Mesenchymal stem cell (in vitro differentiated cells and primary cell): Measurements from ENCODE around the gene FCHO1.

Source experiments
- DNase-seq: peaks from one replicate; pipeline ENCODE4 v3.0.0-alpha.2; 2013
- H2AFZ ChIP-seq: one replicate; pipeline ENCODE4 v1.6.1; 2013; ENCODE audit warnings: low read depth, mild to moderate bottlenecking, control low read depth, inconsistent platforms, low read length, moderate library complexity
- H2AK5ac ChIP-seq: 2 replicates; pipeline ENCODE4 v1.6.1; 2013; ENCODE audit warnings: low read length, moderate library complexity, mild to moderate bottlenecking, inconsistent platforms; ENCODE audit not compliant: severe bottlenecking
- H2BK120ac ChIP-seq: one replicate; pipeline ENCODE4 v1.6.1; 2013; ENCODE audit warnings: low read depth, mild to moderate bottlenecking, inconsistent platforms, low read length, moderate library complexity
- H2BK12ac ChIP-seq, 2 experiments: one replicate each; pipeline ENCODE4 v1.6.1; 2013; ENCODE audit warnings: inconsistent platforms in 2 of 2, low read length in 2 of 2, mild to moderate bottlenecking in 2 of 2, moderate library complexity in 2 of 2, control low read depth in 1 of 2
- H2BK15ac ChIP-seq: one replicate; pipeline ENCODE4 v1.6.1; 2013; ENCODE audit warnings: mild to moderate bottlenecking, low read depth, inconsistent platforms; ENCODE audit not compliant: poor library complexity, severe bottlenecking
- H2BK5ac ChIP-seq: 2 replicates; pipeline ENCODE4 v1.6.1; 2013; ENCODE audit warnings: low read depth, mild to moderate bottlenecking, low read length, control low read depth, inconsistent platforms; ENCODE audit not compliant: poor library complexity, severe bottlenecking
- H3K14ac ChIP-seq, 2 experiments: one replicate each; pipeline ENCODE4 v1.6.1; 2013; ENCODE audit warnings: inconsistent platforms in 2 of 2, low read length in 2 of 2, control low read depth in 1 of 2, mild to moderate bottlenecking in 1 of 2, moderate library complexity in 1 of 2
- H3K18ac ChIP-seq, 2 experiments: one replicate each; pipeline ENCODE4 v1.6.1; 2013; ENCODE audit warnings: inconsistent platforms in 2 of 2, low read length in 2 of 2, control low read depth in 1 of 2, low read depth in 1 of 2, mild to moderate bottlenecking in 1 of 2
- H3K23ac ChIP-seq, 2 experiments: one replicate each; pipeline ENCODE4 v1.6.1; 2013; ENCODE audit warnings: inconsistent platforms in 2 of 2, low read length in 2 of 2, mild to moderate bottlenecking in 2 of 2, moderate library complexity in 2 of 2, control low read depth in 1 of 2
- H3K27ac ChIP-seq: 2 replicates; pipeline ENCODE4 v1.5.1; 2013; ENCODE audit warnings: mild to moderate bottlenecking, moderate library complexity, low read length, control low read depth, inconsistent platforms; ENCODE audit not compliant: poor library complexity, severe bottlenecking
- H3K27me3 ChIP-seq, 2 experiments: 2 replicates each; pipeline versions ENCODE4 v1.6.1 to v1.7.0; 2013; ENCODE audit warnings: low read length in 2 of 2, mild to moderate bottlenecking in 2 of 2, moderate library complexity in 2 of 2, control low read depth in 1 of 2, inconsistent platforms in 1 of 2; ENCODE audit not compliant: control insufficient read depth in 1 of 2, insufficient read depth in 1 of 2
- H3K36me3 ChIP-seq, 2 experiments: 2 replicates each; pipeline versions ENCODE4 v1.6.1 to v1.7.0; 2013; ENCODE audit warnings: low read length in 2 of 2, control low read depth in 1 of 2, inconsistent platforms in 1 of 2, low read depth in 1 of 2, mild to moderate bottlenecking in 1 of 2; ENCODE audit not compliant: insufficient read depth in 2 of 2, control insufficient read depth in 1 of 2
- H3K4ac ChIP-seq, 2 experiments: one replicate each; pipeline ENCODE4 v1.6.1; 2013; ENCODE audit warnings: inconsistent platforms in 2 of 2, low read length in 2 of 2, mild to moderate bottlenecking in 2 of 2, moderate library complexity in 2 of 2, control low read depth in 1 of 2, low read depth in 1 of 2
- H3K4me1 ChIP-seq: 2 replicates; pipeline ENCODE4 v1.6.1; 2013; ENCODE audit warnings: low read depth, low read length, control low read depth; ENCODE audit not compliant: control insufficient read depth, insufficient read depth
- H3K4me2 ChIP-seq: 2 replicates; pipeline ENCODE4 v1.6.1; 2013; ENCODE audit warnings: low read length, mild to moderate bottlenecking, inconsistent platforms; ENCODE audit not compliant: poor library complexity, severe bottlenecking
- H3K4me3 ChIP-seq, 2 experiments: 2 replicates each; pipeline versions ENCODE4 v1.5.1 to v1.7.0; 2013; ENCODE audit warnings: low read length in 2 of 2, mild to moderate bottlenecking in 2 of 2, control low read depth in 1 of 2, low read depth in 1 of 2; ENCODE audit not compliant: insufficient read depth in 1 of 2
- H3K79me1 ChIP-seq: replicated peaks from 2 replicates; pipeline ENCODE4 v1.6.1; 2013; ENCODE audit warnings: mild to moderate bottlenecking, control low read depth, low read length, inconsistent platforms; ENCODE audit not compliant: poor library complexity, severe bottlenecking
- H3K9ac ChIP-seq: 2 replicates; pipeline ENCODE4 v1.7.0; 2013; ENCODE audit warnings: mild to moderate bottlenecking, low read length, moderate library complexity
- H3K9me3 ChIP-seq: 2 replicates; pipeline ENCODE4 v1.7.0; 2013; ENCODE audit warnings: mild to moderate bottlenecking, low read length; ENCODE audit not compliant: control insufficient read depth
- H4K8ac ChIP-seq: one replicate; pipeline ENCODE4 v1.6.1; 2013; ENCODE audit warnings: inconsistent platforms, mild to moderate bottlenecking, low read length, moderate library complexity
- H4K91ac ChIP-seq: one replicate; pipeline ENCODE4 v1.6.1; 2013; ENCODE audit warnings: mild to moderate bottlenecking, low read length, inconsistent platforms
- WGBS: methylation state at CpG from one replicate; pipeline ENCODE4 v1.1.7; 2013; ENCODE audit warnings: mixed read lengths; 5-methylcytosine and 5-hydroxymethylcytosine counted together

The FCHO1 gene

DNA sequence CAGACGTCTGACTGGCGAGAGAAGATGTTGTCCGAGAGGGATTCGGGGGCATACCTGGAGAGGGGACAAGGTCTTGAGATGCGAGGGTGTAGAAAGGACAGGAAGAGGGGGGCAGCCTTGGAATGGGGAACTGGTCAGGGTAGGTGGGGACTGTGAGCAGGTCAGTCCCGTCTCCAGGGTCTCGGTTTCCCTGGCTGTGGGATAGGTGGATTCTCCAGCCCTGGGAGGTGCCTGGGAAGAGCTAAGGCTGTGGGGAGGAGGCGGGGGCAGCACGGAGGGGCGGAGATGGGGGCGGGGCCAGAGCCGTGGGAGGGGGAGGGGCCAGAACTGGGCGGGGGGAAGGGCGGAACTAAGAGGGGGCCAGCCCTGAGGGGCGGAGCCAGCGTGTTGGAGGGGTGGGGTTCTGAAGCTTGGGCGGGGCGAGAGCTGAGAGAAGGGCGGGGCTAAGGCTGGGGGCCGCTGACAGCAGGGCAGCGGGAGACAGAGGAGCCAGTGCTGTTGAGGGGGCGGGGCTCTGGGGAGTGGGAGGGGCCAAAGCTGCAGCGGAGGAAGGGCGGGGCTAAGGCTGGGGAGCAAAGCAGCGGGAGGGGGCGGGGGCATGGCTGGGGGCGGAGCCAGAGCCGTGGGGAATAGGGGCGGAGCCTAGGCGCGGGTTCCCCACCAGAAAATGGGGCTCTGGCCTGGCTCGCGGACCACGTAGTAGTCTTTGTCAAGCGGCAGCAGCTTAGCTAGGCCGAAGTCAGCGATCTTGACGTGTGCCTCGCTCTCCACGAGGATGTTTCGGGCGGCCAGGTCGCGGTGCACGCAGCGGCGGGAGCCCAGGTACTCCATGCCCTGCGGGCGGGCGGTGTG lies 79.5 kb downstream of the FCHO1 start:
- H2AFZ ChIP-seq = no peak overlapping the region
- no peak overlapping the region for H4K8ac ChIP-seq
- H3K9ac ChIP-seq = no peak overlapping the region
- no peak overlapping the region for H2AK5ac ChIP-seq
- peak overlapping the region in 1 of 2 experiments; percentile 31 for H3K4me3 ChIP-seq
- no peak overlapping the region for H2BK120ac ChIP-seq
- no peak overlapping the region for H3K27ac ChIP-seq
- no peak overlapping the region for H2BK5ac ChIP-seq
- H3K27me3 ChIP-seq = peaks cover 19 to 44% of the 10 kb centered on the region in 2 experiments
- 8% methylated on average over 49 of the region's 50 CpGs for WGBS
- H3K14ac ChIP-seq = no peak overlapping the region
- H3K36me3 ChIP-seq = no peaks in the 10 kb centered on the region
- H4K91ac ChIP-seq = no peak overlapping the region
- no peak overlapping the region for H2BK15ac ChIP-seq
- H2BK12ac ChIP-seq = no peak overlapping the region
- no peaks in the 10 kb centered on the region for H3K9me3 ChIP-seq
- peak; percentile 83 for DNase-seq
- H3K4ac ChIP-seq = no peak overlapping the region
- H3K4me2 ChIP-seq = no peak overlapping the region
- peaks cover 8% of the 10 kb centered on the region for H3K4me1 ChIP-seq
- H3K18ac ChIP-seq = no peak overlapping the region
- no peak overlapping the region for H3K23ac ChIP-seq
- no peaks in the 10 kb centered on the region for H3K79me1 ChIP-seq

DNA sequence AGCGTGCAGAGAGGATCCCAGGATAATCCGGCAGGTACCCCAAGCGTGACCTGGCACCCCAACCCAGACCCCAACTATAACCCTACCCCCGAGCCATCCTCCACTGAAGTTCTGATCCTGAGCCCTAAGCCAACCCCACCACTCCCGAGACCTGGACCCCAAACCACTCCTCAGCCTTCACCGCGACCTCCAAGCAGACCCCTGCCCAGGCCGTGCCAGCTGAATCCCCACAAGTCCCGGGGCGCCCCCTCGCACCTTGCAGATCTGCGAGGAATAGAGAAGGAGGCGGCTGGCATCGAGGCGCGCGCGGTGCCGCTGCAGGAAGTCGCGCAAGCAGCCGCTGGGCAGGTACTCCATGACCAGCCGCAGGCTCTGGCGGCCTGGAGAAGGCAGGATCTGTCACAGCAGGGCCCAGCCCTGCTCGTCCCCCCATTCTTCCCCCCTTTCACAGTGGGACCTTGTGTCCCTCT lies 80.2 kb downstream of the FCHO1 start:
- Histone ChIP-seq H2BK12ac (no peak overlapping the region), H3K79me1 (no peaks in the 10 kb centered on the region), H4K91ac (no peak overlapping the region), H3K27ac (no peak overlapping the region), H3K9ac (no peak overlapping the region), H3K4me1 (peaks cover 8% of the 10 kb centered on the region), H3K18ac (no peak overlapping the region), H2AFZ (no peak overlapping the region), H2BK120ac (no peak overlapping the region), H3K27me3 (peaks cover 21 to 48% of the 10 kb centered on the region in 2 experiments), H3K4ac (no peak overlapping the region), H2BK5ac (no peak overlapping the region), H3K4me3 (no peak overlapping the region), H2BK15ac (no peak overlapping the region), H3K23ac (no peak overlapping the region), H3K4me2 (no peak overlapping the region), H2AK5ac (no peak overlapping the region), H4K8ac (peak overlapping the region; percentile 12), H3K36me3 (no peaks in the 10 kb centered on the region), H3K9me3 (no peaks in the 10 kb centered on the region), H3K14ac (no peak overlapping the region)
- no peak for DNase-seq
- WGBS = 41% methylated on average over 25 of the region's 25 CpGs

DNA sequence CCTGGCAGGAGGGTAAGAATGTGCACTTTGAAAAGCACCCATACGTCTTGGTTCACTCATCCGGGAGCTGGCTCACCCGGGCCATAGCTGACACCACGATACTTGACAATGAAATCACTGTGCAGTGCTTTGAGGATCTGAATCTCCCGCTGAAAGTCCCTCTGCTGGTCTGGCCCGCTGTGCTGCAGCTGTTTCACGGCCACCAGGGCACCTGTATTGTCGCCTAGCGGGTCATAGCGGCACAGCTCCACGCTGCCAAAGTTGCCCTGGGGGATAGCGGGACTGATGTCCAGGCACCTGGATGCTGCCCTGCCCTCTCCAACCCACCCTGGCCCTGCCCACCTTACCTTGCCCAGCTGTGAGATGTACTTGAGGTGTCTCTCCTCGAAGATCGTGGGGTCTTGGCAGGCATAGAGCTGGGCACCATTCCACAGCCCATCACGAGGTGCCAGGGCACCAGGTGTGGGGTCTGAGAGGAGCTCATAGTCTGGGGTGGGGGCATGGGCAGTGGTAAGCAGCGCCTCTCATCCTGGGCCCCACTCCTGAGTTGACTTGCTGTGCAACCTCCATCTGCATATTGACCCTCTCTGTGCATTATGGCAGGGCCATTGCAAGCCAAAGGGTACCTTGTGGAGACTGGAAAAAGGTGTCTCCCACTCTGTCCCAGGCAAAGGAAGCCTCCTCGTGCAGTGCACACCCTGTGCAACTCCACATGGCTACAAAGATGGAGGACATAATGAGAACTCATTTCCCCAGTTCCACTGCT lies 81.3 kb downstream of the FCHO1 start:
- H3K4me1 ChIP-seq = peaks cover 8% of the 10 kb centered on the region
- 95% methylated on average over 17 of the region's 17 CpGs for WGBS

More for the DNA sequence above, 81.3 kb downstream of the FCHO1 start:
- H3K36me3 ChIP-seq = no peaks in the 10 kb centered on the region
- no peak overlapping the region for H3K4me3 ChIP-seq
- no peak overlapping the region for H2AK5ac ChIP-seq
- H3K18ac ChIP-seq = no peak overlapping the region
- H3K14ac ChIP-seq = no peak overlapping the region
- H3K9ac ChIP-seq = no peak overlapping the region
- H3K4me2 ChIP-seq = no peak overlapping the region
- H3K27me3 ChIP-seq = peaks cover 21 to 51% of the 10 kb centered on the region in 2 experiments
- no peak for DNase-seq
- no peak overlapping the region for H2BK15ac ChIP-seq
- H4K8ac ChIP-seq = no peak overlapping the region
- no peak overlapping the region for H4K91ac ChIP-seq
- H3K79me1 ChIP-seq = no peaks in the 10 kb centered on the region
- no peak overlapping the region for H3K4ac ChIP-seq
- H3K23ac ChIP-seq = no peak overlapping the region
- H2BK5ac ChIP-seq = no peak overlapping the region
- no peak overlapping the region for H2AFZ ChIP-seq
- H3K9me3 ChIP-seq = no peaks in the 10 kb centered on the region
- no peak overlapping the region for H3K27ac ChIP-seq
- H2BK12ac ChIP-seq = no peak overlapping the region
- H2BK120ac ChIP-seq = no peak overlapping the region
